Measurements from ENCODE around the gene PBX3.

DNA sequence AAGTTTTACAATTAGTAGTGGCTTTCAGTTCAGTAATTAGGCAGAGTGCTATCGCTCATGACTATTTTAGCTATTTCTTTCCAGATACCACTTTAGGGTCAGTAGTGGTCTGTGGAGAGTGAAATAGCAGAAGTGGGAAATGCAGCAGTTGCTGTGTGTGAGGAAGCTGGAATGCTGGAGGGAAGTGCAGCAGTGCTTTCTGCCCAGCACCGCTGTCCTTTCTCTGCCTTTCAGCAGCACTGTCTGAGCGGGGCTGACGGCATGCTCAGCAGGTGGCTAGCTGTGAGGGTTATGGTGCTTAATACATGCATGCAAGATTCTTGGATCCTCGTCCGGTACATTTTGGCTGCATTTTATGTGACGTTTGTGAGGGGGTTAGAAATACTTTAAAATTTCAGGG is 213.9 kb downstream of the PBX3 start:
- no peak for TF ChIP-seq POLR2AphosphoS5 (IDR thresholded peaks at IDR 0.05; ENCODE audit: low read depth, low read length)
- no peak for TF ChIP-seq POLR2A (IDR thresholded peaks at IDR 0.05; ENCODE audit: low read depth, low read length)
